NCI-H2081 treated with DMSO at 0.1 percent for 48 hours (cell line): ENCODE measurements around the gene MUC21.

Source experiments
- DNase-seq: peaks from one replicate; lab custom pipeline; 2025; lab: John Stamatoyannopoulos, UW

MUC21 gene

DNA sequence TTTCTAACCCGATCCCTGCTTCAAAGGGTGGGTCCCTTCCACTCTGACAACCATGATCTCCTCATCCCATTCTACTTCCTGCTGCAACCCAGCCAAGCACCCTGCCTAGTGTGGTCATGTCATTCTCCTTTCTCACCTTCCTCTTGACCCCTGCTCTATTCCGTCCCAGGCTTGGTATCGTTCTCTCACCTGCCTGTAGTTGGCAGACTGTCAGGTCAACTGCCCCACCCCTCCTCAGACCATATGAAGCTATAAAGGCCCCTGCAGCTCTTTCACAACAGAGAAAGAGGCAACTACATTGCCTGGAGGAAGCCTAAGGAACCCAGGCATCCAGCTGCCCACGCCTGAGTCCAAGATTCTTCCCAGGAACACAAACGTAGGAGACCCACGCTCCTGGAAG is at the start of gene MUC21:
Gene MUC21 (plus strand): TSS at position 280 of the 400 bp plus-strand sequence. CDS start 241 bp downstream, outside the sequence.
- no peak for DNase-seq

- DNase-seq: no peak
Observed at GRCh38 chr6:30935018-30935417, 48.5 kb upstream of the MUC21 start.

- no peak for DNase-seq
Observed at GRCh38 chr6:30937265-30937664, 46.3 kb upstream of the MUC21 start.

- DNase-seq: no peak
Observed at GRCh38 chr6:30938730-30939129, 44.8 kb upstream of the MUC21 start.

- DNase-seq: no peak
Observed at GRCh38 chr6:30939473-30939872, 44.0 kb upstream of the MUC21 start.

GRCh38 chr6:30940361-30940986 is 43.0 kb upstream of the MUC21 start, which contains the start of gene MUCL3:
TSS of gene MUCL3 (plus strand) at chr6:30940973. CDS start at chr6:30941000, 27 bp downstream.
- DNase-seq: no peak

- no peak for DNase-seq
Observed at GRCh38 chr6:30942338-30943060, 41.0 kb upstream of the MUC21 start.

GRCh38 chr6:30944051-30944450 is 39.5 kb upstream of the MUC21 start:
- DNase-seq: no peak

- DNase-seq: no peak
Observed at GRCh38 chr6:30945281-30945680, 38.2 kb upstream of the MUC21 start.

DNA sequence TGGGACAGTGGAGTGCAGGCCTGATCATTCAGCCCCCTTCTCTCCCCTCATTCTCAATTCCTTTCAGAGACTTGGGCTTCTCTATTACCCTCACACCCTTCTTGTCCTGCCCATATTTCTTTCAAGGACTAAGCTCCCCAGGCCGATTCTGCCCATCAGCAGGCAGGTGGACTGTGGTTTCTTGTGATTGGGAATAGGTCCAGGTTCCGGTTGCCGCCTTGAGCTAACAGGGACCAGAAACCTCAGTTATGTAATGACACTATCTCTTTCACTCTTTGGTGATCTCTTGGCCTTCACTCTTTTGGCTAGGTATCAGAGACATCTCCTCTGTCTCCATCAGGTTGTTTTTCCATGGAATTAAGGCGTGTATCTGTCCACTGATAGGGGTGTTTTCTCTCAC is 36.3 kb upstream of the MUC21 start:
- DNase-seq: no peak

DNA sequence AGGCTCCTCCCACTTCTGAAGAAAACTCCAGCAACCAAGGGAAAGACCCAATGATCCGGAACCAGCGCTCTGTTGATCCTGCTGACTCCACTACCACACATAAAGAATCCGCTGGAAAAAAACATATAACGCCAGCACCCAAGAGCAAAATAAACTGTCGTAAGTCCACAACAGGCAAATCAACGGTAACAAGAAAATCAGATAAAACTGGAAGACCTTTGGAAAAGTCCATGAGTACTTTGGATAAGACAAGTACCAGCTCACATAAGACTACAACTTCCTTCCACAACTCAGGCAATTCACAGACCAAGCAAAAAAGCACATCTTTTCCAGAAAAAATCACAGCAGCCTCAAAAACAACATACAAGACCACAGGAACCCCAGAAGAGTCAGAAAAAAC is 34.7 kb upstream of the MUC21 start:
- no peak for DNase-seq

DNA sequence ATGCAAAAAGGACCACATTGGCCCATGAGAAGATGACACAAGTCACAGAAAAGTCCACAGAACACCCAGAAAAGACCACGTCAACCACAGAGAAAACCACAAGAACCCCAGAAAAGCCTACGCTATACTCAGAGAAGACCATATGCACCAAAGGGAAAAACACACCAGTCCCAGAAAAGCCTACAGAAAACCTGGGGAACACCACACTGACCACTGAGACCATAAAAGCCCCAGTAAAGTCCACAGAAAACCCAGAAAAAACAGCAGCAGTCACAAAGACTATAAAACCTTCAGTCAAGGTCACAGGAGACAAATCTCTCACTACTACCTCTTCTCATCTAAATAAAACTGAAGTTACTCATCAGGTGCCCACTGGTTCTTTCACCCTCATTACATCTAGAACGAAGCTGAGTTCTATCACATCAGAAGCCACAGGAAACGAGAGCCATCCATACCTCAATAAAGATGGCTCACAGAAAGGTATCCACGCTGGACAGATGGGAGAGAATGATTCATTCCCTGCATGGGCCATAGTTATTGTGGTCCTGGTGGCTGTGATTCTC is 31.5 kb upstream of the MUC21 start:
- DNase-seq: no peak

DNA sequence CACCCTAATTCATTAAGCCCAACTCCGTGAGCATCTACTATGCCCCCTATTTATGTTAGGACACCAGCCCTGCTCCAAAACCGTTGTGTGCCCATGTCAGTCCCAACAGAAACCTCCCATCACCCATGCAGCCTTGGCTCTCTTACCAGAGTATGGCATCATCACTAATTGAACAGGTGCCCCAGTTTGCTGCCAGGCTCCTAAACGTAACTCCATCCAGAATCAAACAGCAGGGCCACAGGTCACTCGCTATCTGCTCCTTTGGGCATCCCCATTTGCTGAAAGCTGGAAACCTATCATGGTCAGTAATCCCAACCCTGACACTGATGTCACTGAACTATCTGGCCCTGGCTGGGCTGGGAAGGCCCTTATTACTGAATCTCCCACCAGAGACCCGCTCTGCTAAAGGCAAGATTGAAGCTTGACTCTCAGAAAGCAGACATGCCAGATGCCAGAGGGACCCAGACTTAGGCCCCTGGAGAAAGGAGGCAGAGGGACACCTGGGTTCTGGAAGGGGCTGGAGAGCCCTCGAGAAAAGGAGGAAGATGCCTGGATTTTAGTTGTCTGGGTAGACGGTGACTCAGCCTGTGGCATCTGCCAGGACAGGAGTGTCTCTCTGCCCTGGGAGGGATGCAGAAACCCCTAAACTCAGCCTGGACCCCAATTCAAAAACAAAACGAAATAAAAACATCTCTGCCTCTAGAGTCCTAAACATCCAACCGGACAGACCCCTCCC is 28.7 kb upstream of the MUC21 start:
- no peak for DNase-seq

- no peak for DNase-seq
Observed at GRCh38 chr6:30955367-30956042, 28.0 kb upstream of the MUC21 start.

DNA sequence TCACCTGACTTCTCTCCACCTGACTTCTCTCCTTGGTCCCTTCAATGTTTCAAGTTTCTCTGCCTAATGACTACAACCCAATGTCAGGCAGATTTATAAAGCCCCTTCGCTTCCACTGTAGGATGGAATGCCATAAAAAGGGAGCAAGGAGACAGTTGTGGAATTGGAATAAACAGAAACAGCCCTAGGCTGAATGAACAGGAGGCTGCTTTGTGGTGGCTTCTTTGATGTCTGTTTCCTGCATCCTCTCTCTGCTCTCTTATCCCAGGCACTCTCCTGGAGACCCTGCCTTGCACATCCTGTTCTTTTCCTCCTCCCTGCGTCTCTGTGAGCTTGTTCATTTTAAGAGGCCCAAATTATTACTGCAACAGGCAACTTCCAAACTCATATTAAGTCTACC is 25.8 kb upstream of the MUC21 start:
- DNase-seq: no peak

- DNase-seq: no peak
Observed at GRCh38 chr6:30960907-30961673, 22.4 kb upstream of the MUC21 start.

DNA sequence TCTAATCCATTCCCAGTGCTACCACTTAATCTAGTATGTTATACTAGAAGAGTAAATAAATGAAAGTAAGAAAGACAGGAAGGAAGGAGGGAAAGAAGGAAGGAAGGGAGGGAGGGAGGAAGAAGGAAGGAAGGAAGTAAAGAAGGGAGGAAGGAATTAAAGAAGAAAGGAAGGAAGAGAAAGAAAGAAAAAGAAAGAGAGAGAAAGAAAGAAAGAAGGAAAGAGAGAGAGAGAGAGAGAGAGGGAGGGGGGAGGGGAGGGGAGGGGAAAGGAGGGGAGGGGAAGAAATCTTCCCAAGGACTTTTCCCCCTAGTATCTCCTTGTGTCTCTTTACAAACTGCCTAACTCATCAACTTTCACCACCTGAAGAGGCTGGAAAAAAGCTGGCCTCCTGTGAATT is 20.8 kb upstream of the MUC21 start:
- DNase-seq: no peak

DNA sequence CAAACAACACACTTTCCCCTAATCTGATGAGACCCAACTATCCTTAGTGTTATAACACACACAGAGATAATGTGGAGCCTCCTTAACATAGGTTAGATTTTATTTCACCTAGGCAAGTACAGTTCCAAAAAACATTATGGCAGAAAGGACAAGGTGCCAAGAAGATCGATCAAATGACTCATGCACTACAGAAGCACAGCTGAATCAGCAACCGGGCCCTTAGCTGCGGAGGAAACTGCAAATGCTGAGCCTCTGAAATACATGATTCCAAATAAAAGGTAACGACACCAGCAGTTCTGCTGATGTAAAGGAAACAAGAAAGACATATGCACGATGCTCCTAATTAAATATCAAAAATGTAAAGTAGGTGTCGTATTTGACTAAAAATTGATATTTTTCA is 19.9 kb upstream of the MUC21 start:
- no peak for DNase-seq

- DNase-seq: no peak
Observed at GRCh38 chr6:30964075-30964474, 19.4 kb upstream of the MUC21 start.

GRCh38 chr6:30965140-30965601 is 18.3 kb upstream of the MUC21 start:
- DNase-seq: no peak

DNA sequence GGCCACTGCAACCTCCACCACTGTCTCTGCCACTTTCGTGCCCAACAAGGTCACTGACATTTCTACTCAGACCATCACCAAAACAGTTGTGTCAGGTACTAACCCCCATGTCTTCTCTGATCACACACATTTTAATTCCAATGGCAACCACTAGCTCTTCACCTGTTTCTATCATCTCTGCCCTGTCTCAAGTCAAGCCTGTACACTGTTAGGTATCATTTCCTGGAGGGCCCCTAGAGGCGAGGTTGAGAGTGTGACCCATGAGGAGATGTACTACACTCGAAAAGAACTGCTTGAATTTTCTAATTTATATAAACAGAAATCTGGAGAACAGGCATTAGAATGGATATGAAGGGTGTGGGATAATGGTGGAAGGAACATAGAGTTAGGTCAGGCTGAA is 17.4 kb upstream of the MUC21 start:
- no peak for DNase-seq
